DMS114 treated with DMSO at 0.1 percent for 48 hours (cell line): Measurements from ENCODE around the gene MSL3B.
A peak's percentile ranks its signal among the peaks of the same experiment; 100 is the strongest.

Experiments
- DNase-seq: peaks from one replicate; lab custom pipeline; 2025; ENCODE audit not compliant: unreplicated experiment; lab: John Stamatoyannopoulos, UW

Gene MSL3B

GRCh38 chr2:233833345-233833744 is 34.8 kb downstream of the MSL3B start:
- DNase-seq, result no peak

GRCh38 chr2:233832869-233833311 is 35.3 kb downstream of the MSL3B start:
- DNase-seq, result peak; percentile 9

- no peak for DNase-seq
These were observed 35.8 kb downstream of the MSL3B start for GRCh38 chr2:233832414-233832813.

GRCh38 chr2:233831861-233832260 is 36.3 kb downstream of the MSL3B start:
- no peak for DNase-seq

GRCh38 chr2:233831011-233831721 is 37.0 kb downstream of the MSL3B start:
- DNase-seq, result no peak

GRCh38 chr2:233830111-233830802 is 37.9 kb downstream of the MSL3B start:
- DNase-seq, result no peak

- DNase-seq, result no peak
These were observed 38.7 kb downstream of the MSL3B start for GRCh38 chr2:233829193-233830110.

- no peak for DNase-seq
These were observed 39.5 kb downstream of the MSL3B start for GRCh38 chr2:233828546-233829192.

- DNase-seq, result no peak
These were observed 43.8 kb downstream of the MSL3B start for GRCh38 chr2:233824373-233824772.

GRCh38 chr2:233823731-233824121 is 44.5 kb downstream of the MSL3B start:
- no peak for DNase-seq

- DNase-seq, result no peak
These were observed 45.1 kb downstream of the MSL3B start for GRCh38 chr2:233822781-233823730.

- no peak for DNase-seq
These were observed 46.0 kb downstream of the MSL3B start for GRCh38 chr2:233822101-233822771.

- no peak for DNase-seq
These were observed 46.5 kb downstream of the MSL3B start for GRCh38 chr2:233821709-233822100.

- DNase-seq, result no peak
These were observed 47.0 kb downstream of the MSL3B start for GRCh38 chr2:233821196-233821595.

- no peak for DNase-seq
These were observed 47.4 kb downstream of the MSL3B start for GRCh38 chr2:233820774-233821105.

- no peak for DNase-seq
These were observed 48.1 kb downstream of the MSL3B start for GRCh38 chr2:233819884-233820773.

GRCh38 chr2:233818639-233819621 is 49.3 kb downstream of the MSL3B start:
- no peak for DNase-seq
